Kidney (tissue), 14 donors: ENCODE measurements around the gene CCDC136. TPM values are rescaled to one million over a fixed set of nuclear protein-coding genes. Genes with fewer than 3 reads are reported as not detected.
A peak's percentile ranks its signal among the peaks of the same experiment; 100 is the strongest.

Source experiments
- DNase-seq, 5 donors: peaks; one replicate each; pipeline ENCODE4 v3.0.0-alpha.2; 2013 to 2020
- FAIRE-seq: peaks from 2 replicates; lab custom pipeline; 2012; peaks lifted over from hg19 to GRCh38; lab: Jason Lieb, UNC
- H3K27ac ChIP-seq, 2 donors: one replicate each; pipeline ENCODE4 v1.7.0; 2013; ENCODE audit warnings: low read depth in 2 of 2, low read length in 2 of 2, inconsistent platforms in 1 of 2
- H3K27me3 ChIP-seq: one replicate; pipeline ENCODE4 v1.7.1; 2013; ENCODE audit warnings: low read length, inconsistent platforms; ENCODE audit not compliant: control insufficient read depth, insufficient read depth
- H3K36me3 ChIP-seq, 3 donors: one replicate each; pipeline versions ENCODE4 v1.7.0 to v1.7.1; 2013; ENCODE audit warnings: low read length in 3 of 3, control low read depth in 1 of 3, inconsistent platforms in 1 of 3; ENCODE audit not compliant: insufficient read depth in 3 of 3, control insufficient read depth in 2 of 3
- H3K4me1 ChIP-seq, 3 donors: one replicate each; pipeline versions ENCODE4 v1.7.0 to v1.7.1; 2013; ENCODE audit warnings: low read length in 3 of 3, inconsistent platforms in 1 of 3, low read depth in 1 of 3; ENCODE audit not compliant: control insufficient read depth in 2 of 3, insufficient read depth in 2 of 3
- H3K4me3 ChIP-seq, 3 donors: one replicate each; pipeline versions ENCODE4 v1.7.0 to v1.8.1; 2013; ENCODE audit warnings: low read length in 3 of 3, control low read depth in 1 of 3, inconsistent platforms in 1 of 3
- H3K9ac ChIP-seq, 3 donors: one replicate each; pipeline versions ENCODE4 v1.7.0 to v1.7.1; 2013; ENCODE audit warnings: low read length in 3 of 3, control low read depth in 1 of 3, inconsistent platforms in 1 of 3
- H3K9me3 ChIP-seq, 3 donors: one replicate each; pipeline versions ENCODE4 v1.7.0 to v1.7.1; 2013; ENCODE audit warnings: low read length in 3 of 3, control low read depth in 1 of 3, inconsistent platforms in 1 of 3; ENCODE audit not compliant: control insufficient read depth in 2 of 3, insufficient read depth in 1 of 3
- CTCF ChIP-seq: IDR thresholded peaks from 3 replicates; pipeline ENCODE4 v1.5.1; 2012; ENCODE audit warnings: mild to moderate bottlenecking, moderate library complexity, borderline replicate concordance; ENCODE audit not compliant: insufficient read depth; ENCODE audit errors: extremely low read depth
- intact Hi-C: fragments of 100-400 bp; cut with DNase I; formaldehyde crosslinking; loops from one replicate; pipeline ENCODE4 v1.11.1; 2022
- polyA plus RNA-seq: library from polyadenylated mRNA; stranded (reverse); fragments of 350-450 nt; fragmentation: Illumina TruSeq; extraction: RNeasy Lipid Tissue Mini Kit (QIAGEN cat#74804); gene quantifications from one replicate; pipeline ENCODE4 v1.2.3, GENCODE V29; 2014; ENCODE audit warnings: low read depth, low replicate concordance; ENCODE audit not compliant: insufficient read depth
- total RNA-seq: library from RNA; stranded (reverse); fragmentation: NEBNext Ultra II Directional; extraction: Animal tissue kit (Norgen Biotek cat#: 25700); gene quantifications from one replicate; pipeline ENCODE4 v1.2.1, GENCODE V29; 2021
- donor health status: control.
- donor health status: control.
- donor health status: control.
- donor health status: control.
- donor health status: control.
- donor health status: DM: yes; HTN: yes; CAD: no.
- donor health status: Normal renal cell carcinoma (clear cell type).

Gene CCDC136
- total and polyA plus RNA-seq, 2 donors from 2014 or later = 1.4 to 4.2 TPM

GRCh38 chr7:128788446-128789412 lies 3.0 kb upstream of the CCDC136 start:
- peaks cover 0 to 8% (median 0%) of the 10 kb centered on the region in 3 donors for H3K4me1 ChIP-seq
- TF ChIP-seq CTCF = no peak
- H3K9me3 ChIP-seq = no peaks in the 10 kb centered on the region
- no peak overlapping the region for H3K9ac ChIP-seq
- no peaks in the 10 kb centered on the region for H3K36me3 ChIP-seq
- intact Hi-C loops = no loop called here
- no peak for DNase-seq
- no peak overlapping the region for H3K4me3 ChIP-seq
- H3K27me3 ChIP-seq = no peaks in the 10 kb centered on the region
- H3K27ac ChIP-seq = no peak overlapping the region
- FAIRE-seq = no peak

- Histone ChIP-seq H3K9me3 (no peaks in the 10 kb centered on the region), H3K36me3 (no peaks in the 10 kb centered on the region), H3K4me1 (peaks cover 0 to 8% (median 0%) of the 10 kb centered on the region in 3 donors), H3K9ac (no peak overlapping the region), H3K27ac (no peak overlapping the region), H3K27me3 (no peaks in the 10 kb centered on the region), H3K4me3 (peak overlapping the region; percentile 41 to 63 (median 60))
- TF ChIP-seq CTCF = no peak
- DNase-seq (peak; percentile 37 to 75 (median 65)), FAIRE-seq (no peak)
- intact Hi-C loops = no loop called here
These were observed 1.3 kb upstream of the CCDC136 start for GRCh38 chr7:128790315-128791041.

- Histone ChIP-seq H3K27me3 (no peaks in the 10 kb centered on the region), H3K4me3 (peak overlapping the region; percentile 44 to 63 (median 53)), H3K9me3 (no peaks in the 10 kb centered on the region), H3K27ac (no peak overlapping the region), H3K4me1 (peaks cover 0 to 8% (median 0%) of the 10 kb centered on the region in 3 donors), H3K36me3 (no peaks in the 10 kb centered on the region), H3K9ac (peak overlapping the region in 2 of 3 donors; percentile 7 to 18)
- no peak for DNase-seq
- TF ChIP-seq CTCF = no peak
- intact Hi-C loops = no loop called here
- FAIRE-seq = no peak
These were observed 182 bp downstream of the CCDC136 start for GRCh38 chr7:128791972-128792327.
